Motor neuron (in vitro differentiated cells): Measurements from ENCODE around the gene FHIT. TPM values are rescaled to one million over a fixed set of nuclear protein-coding genes. Genes with fewer than 3 reads are reported as not detected.

ENCODE experiments used
- ATAC-seq, 8 experiments: fragments of 200-7000 bp; cut with Tn5 transposase; replicated peaks in 6 of 8; 2 replicates each; pipeline ENCODE4 v1.8.0; 2021; ENCODE audit warnings: mild to moderate bottlenecking in 8 of 8, moderate library complexity in 8 of 8
- H3K27ac ChIP-seq, 2 donors: fragments of 250-450 bp; sonication (Bioruptor Pico); 2 replicates each; pipeline ENCODE4 v1.9.0; 2021; ENCODE audit warnings: antibody characterized with exemption in 2 of 2, mild to moderate bottlenecking in 2 of 2, moderate library complexity in 1 of 2
- H3K4me1 ChIP-seq, 2 donors: fragments of 250-450 bp; sonication (Bioruptor Pico); replicated peaks in 1 of 2; 2 replicates each; pipeline ENCODE4 v1.6.1; 2021; ENCODE audit warnings: antibody characterized with exemption in 2 of 2, mild to moderate bottlenecking in 2 of 2, moderate library complexity in 1 of 2
- H3K4me3 ChIP-seq, 5 donors: fragments of 250-450 bp; sonication (Bioruptor Pico); 2 replicates each; pipeline ENCODE4 v1.9.0; 2021; ENCODE audit warnings: antibody characterized with exemption in 5 of 5, mild to moderate bottlenecking in 5 of 5, moderate library complexity in 4 of 5
- WGBS, 10 experiments: fragments of 450-650 bp; shearing (Covaris generic); methylation state at CpG; one replicate each; pipeline ENCODE4 v1.0.0; 2022; 5-methylcytosine and 5-hydroxymethylcytosine counted together
- in situ Hi-C, 9 experiments: fragments of 400-800 bp; cut with MboI; loops; one replicate each; pipeline ENCODE4 v1.15.0; 2021; ENCODE audit warnings: low sequenced_read_pairs in 9 of 9, low pct_unique_long_range_greater_than_20kb in 2 of 9; ENCODE audit not compliant: unreplicated experiment in 9 of 9
- total RNA-seq, 8 experiments: library from RNA; unstranded; fragments of 300-600 nt; gene quantifications; 2 replicates each; pipeline versions ENCODE4 v1.2.3 to v1.2.4, GENCODE V29; 2022

Gene FHIT
- total RNA-seq, 8 experiments from 2014 or later, result 1.6 to 25.1 (median 12.1) TPM

- in situ Hi-C loops, result no loop called here
- Histone ChIP-seq H3K4me3 (no peak overlapping the region), H3K4me1 (peaks cover 0 to 3% of the 10 kb centered on the region in 2 donors), H3K27ac (no peak overlapping the region)
- no peak for ATAC-seq
- WGBS, 10 experiments, result 0 to 100% (median 86%) methylated on average over 1 to 2 of the region's 2 CpGs; no CpG with 5 or more reads in 1 of the 10 experiments
Measured at GRCh38 chr3:60523536-60523935, 727.7 kb downstream of the FHIT start.

DNA sequence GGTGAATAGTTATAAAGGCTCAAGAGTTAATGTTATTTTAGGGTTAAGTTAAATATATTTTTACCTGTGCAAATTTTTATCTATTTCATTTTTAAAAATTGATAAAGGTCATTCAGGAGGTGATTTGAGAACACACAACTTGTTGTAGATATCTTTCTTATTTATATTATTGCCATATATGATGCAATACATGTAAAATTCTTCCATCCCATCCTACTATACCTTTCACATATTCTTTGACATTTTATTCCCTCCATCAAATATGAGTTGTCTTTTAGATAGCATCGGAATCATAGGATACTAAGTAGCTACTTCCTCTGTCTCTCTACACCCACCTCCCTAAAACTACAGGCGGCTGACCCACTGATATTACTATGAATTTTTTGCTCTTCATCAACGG lies 734.1 kb downstream of the FHIT start:
- WGBS, 10 experiments, result 55 to 97% (median 92%) methylated on average over 2 to 3 of the region's 3 CpGs; no CpG with 5 or more reads in 3 of the 10 experiments
- H3K4me3 ChIP-seq, result no peak overlapping the region
- in situ Hi-C loops, result no loop called here
- peaks cover 4 to 6% of the 10 kb centered on the region in 2 donors for H3K4me1 ChIP-seq
- no peak for ATAC-seq
- H3K27ac ChIP-seq, result no peak overlapping the region

DNA sequence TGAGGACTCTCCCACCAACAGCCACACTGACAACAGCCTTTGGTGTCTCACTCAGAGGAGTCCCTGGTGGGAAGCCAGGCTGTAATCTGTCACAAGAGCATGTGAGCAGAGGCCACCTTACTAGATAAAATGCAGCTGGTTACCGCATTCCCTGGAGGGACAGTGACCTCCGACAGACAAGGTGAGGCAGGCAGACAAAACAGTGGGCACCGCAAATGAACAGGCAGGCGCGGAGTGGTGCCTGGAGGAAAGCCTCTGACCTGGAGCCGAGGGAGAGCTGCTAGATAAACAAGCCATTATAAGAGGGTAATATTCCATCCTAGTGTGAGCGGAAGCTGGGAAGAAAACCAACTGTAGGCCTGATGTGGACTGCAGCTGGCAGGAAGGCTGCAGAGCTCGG lies 736.4 kb downstream of the FHIT start:
- 60 to 90% (median 78%) methylated on average over 1 to 8 of the region's 8 CpGs; no CpG with 5 or more reads in 3 of the 10 experiments for WGBS, 10 experiments
- in situ Hi-C loops, result no loop called here
- H3K4me3 ChIP-seq, result no peak overlapping the region
- no peak for ATAC-seq
- no peak overlapping the region for H3K27ac ChIP-seq
- H3K4me1 ChIP-seq, result peaks cover 4 to 6% of the 10 kb centered on the region in 2 donors

DNA sequence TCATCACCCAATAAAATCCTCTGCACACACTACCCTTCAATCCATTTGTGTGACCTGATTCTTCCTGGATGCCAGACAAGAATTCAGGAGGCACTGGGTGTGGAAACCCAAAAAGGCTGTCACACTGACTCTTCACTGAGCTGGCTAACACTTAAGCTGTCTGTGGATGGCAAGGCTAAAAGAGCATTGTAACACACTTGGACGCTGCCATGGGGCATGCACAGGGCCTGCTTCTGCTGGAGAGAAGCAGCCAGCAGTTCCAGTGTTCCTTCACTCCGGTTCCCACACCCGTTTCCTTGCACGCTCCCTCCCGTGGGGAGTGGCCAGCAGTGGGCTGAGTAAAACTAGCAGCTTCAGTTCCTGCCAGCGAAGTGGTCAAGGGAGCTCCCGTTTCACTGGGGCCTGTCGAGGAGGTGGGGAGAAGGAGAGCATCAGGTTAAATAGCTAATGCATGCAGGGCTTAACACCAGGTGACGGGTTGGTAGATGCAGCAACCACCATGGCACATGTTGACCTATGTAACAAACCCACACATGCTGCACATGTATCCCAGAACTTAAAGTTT lies 737.1 kb downstream of the FHIT start:
- ATAC-seq, result peak in 1 of 8 experiments; percentile 27

DNA sequence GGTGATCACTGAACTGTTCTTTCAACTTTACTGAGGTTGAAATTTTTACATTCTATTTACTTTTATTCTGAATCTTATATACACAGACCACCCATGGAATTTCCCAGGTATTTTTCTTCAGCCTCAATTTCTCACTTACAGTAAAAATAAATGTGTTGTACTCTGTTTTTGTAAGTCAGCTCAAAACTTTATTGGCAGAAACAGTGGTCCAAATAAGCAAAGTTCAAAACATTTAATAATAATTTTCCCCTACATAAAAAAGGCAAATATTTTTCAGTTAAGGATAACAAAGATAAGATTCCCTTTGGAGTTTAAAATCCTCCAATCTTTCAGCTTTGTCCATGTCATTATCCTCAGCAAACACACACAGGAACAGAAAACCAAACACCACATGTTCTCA lies 738.0 kb downstream of the FHIT start:
- in situ Hi-C loops, result no loop called here
- peaks cover 4 to 6% of the 10 kb centered on the region in 2 donors for H3K4me1 ChIP-seq
- H3K4me3 ChIP-seq, result no peak overlapping the region
- no peak for ATAC-seq
- no peak overlapping the region for H3K27ac ChIP-seq

More for the DNA sequence above, 737.1 kb downstream of the FHIT start:
- Histone ChIP-seq H3K4me3 (no peak overlapping the region), H3K4me1 (peaks cover 4 to 6% of the 10 kb centered on the region in 2 donors), H3K27ac (no peak overlapping the region)
- in situ Hi-C loops, result no loop called here
- 44 to 100% (median 81%) methylated on average over 1 to 9 of the region's 9 CpGs; no CpG with 5 or more reads in 4 of the 10 experiments for WGBS, 10 experiments

DNA sequence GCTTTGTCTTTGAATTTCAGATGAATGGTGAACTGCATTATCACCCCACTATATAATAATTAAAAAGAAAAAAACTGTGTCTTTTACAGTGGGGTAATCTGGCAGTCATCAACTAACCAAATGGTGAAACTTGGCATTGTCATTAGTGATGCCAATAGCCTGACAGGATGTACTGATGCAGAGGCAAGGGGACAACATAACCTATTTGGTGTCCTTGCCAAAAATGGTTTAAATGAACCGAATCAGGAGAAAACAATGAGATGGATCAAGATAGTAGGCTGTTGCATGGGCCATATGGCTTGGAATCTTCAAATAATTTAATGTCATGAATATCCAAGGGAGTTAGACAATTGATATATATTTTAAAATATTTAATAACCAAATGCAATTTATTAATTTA lies 738.7 kb downstream of the FHIT start:
- peaks cover 4 to 6% of the 10 kb centered on the region in 2 donors for H3K4me1 ChIP-seq
- in situ Hi-C loops, result no loop called here
- H3K4me3 ChIP-seq, result no peak overlapping the region
- H3K27ac ChIP-seq, result no peak overlapping the region
- 0 to 100% (median 82%) methylated on average over 1 of the region's 1 CpG; no CpG with 5 or more reads in 1 of the 10 experiments for WGBS, 10 experiments
- no peak for ATAC-seq

DNA sequence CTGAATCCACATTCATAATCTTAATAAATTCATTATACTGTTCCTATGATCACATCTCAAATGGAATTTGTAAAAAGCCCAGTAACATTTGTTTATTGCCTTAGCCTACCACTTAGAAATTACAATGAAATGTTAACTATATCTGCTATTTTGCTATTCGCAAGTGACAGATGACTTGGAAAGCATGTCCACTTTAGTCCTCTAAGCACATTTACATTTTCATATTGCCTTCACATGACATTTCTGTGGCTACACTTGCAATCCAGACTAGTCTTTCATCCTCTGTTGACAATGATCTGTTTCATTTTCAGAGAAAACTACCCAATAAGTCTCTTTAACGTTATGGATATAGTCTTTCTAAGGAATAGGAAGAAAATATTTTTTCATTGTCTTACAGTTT lies 741.8 kb downstream of the FHIT start:
- no peak overlapping the region for H3K27ac ChIP-seq
- in situ Hi-C loops, result no loop called here
- ATAC-seq, result peak in 2 of 8 experiments; percentile 45 to 53
- H3K4me3 ChIP-seq, result no peak overlapping the region
- 0 to 100% (median 93%) methylated on average over 1 to 2 of the region's 2 CpGs for WGBS, 10 experiments
- H3K4me1 ChIP-seq, result peaks cover 0 to under 1% of the 10 kb centered on the region in 2 donors

GRCh38 chr3:60504827-60505457 lies 746.3 kb downstream of the FHIT start:
- Histone ChIP-seq H3K4me3 (no peak overlapping the region), H3K4me1 (no peaks in the 10 kb centered on the region), H3K27ac (no peak overlapping the region)
- ATAC-seq, result peak in 1 of 8 experiments; percentile 16
- in situ Hi-C loops, result no loop called here
- WGBS, 10 experiments, result 70 to 100% (median 100%) methylated on average over 1 of the region's 1 CpG; no CpG with 5 or more reads in 3 of the 10 experiments

GRCh38 chr3:60501314-60501713 lies 749.9 kb downstream of the FHIT start:
- peak in 2 of 8 experiments; percentile 68 to 90 for ATAC-seq
- in situ Hi-C loops, result no loop called here
- Histone ChIP-seq H3K4me3 (no peak overlapping the region), H3K4me1 (no peaks in the 10 kb centered on the region), H3K27ac (no peak overlapping the region)
- 28 to 100% (median 92%) methylated on average over 2 to 6 of the region's 6 CpGs for WGBS, 10 experiments

- Histone ChIP-seq H3K27ac (no peak overlapping the region), H3K4me3 (no peak overlapping the region), H3K4me1 (no peaks in the 10 kb centered on the region)
- WGBS, 10 experiments, result 14 to 100% (median 90%) methylated on average over 1 of the region's 1 CpG; no CpG with 5 or more reads in 2 of the 10 experiments
- in situ Hi-C loops, result no loop called here
- peak in 1 of 8 experiments; percentile 36 for ATAC-seq
Measured at GRCh38 chr3:60497902-60498301, 753.4 kb downstream of the FHIT start.

GRCh38 chr3:60490992-60491391 lies 760.3 kb downstream of the FHIT start:
- Histone ChIP-seq H3K4me3 (no peak overlapping the region), H3K27ac (no peak overlapping the region), H3K4me1 (no peaks in the 10 kb centered on the region)
- in situ Hi-C loops, result no loop called here
- 17 to 100% (median 64%) methylated on average over 1 to 2 of the region's 2 CpGs; no CpG with 5 or more reads in 1 of the 10 experiments for WGBS, 10 experiments
- no peak for ATAC-seq

DNA sequence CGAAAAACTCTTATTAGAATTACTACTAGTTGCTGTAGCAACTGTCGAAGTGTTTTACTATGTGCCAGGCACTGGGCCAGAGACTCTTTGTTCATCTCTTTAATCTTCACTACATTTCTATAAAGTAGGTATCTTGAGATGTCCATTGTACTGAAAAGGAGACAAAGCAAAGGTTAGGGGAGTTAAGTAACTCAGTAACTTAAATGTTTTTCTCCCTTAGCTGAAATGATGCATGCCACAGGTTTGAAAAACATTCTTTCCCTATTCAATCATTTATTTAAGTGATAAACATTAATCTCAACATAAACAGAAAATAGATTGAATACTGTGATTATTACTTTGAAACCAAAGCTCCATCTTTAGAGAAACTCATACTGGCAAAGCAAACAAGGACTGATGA lies 776.2 kb downstream of the FHIT start:
- Histone ChIP-seq H3K4me3 (no peak overlapping the region), H3K27ac (no peak overlapping the region), H3K4me1 (peaks cover 0 to 4% of the 10 kb centered on the region in 2 donors)
- WGBS, 10 experiments, result 0 to 86% (median 56%) methylated on average over 1 to 2 of the region's 2 CpGs; no CpG with 5 or more reads in 2 of the 10 experiments
- in situ Hi-C loops, result no loop called here
- ATAC-seq, result no peak

- no peak for ATAC-seq
- in situ Hi-C loops, result no loop called here
- Histone ChIP-seq H3K4me3 (no peak overlapping the region), H3K4me1 (no peaks in the 10 kb centered on the region), H3K27ac (no peak overlapping the region)
- WGBS, 10 experiments, result 100% methylated on average over 1 of the region's 1 CpG; no CpG with 5 or more reads in 9 of the 10 experiments
Measured at GRCh38 chr3:60469481-60469880, 781.8 kb downstream of the FHIT start.

GRCh38 chr3:60463685-60464084 lies 787.6 kb downstream of the FHIT start:
- WGBS, 10 experiments, result 0 to 100% (median 17%) methylated on average over 1 of the region's 1 CpG; no CpG with 5 or more reads in 3 of the 10 experiments
- Histone ChIP-seq H3K4me3 (no peak overlapping the region), H3K27ac (no peak overlapping the region), H3K4me1 (peaks cover 3 to 7% of the 10 kb centered on the region in 2 donors)
- in situ Hi-C loops, result no loop called here
- no peak for ATAC-seq
